GM23338 (cell line): Measurements from ENCODE around the gene SYNDIG1. TPM values are rescaled to one million over a fixed set of nuclear protein-coding genes. Genes with fewer than 3 reads are reported as not detected.

Source experiments
- ATAC-seq: fragments of 200-7000 bp; cut with Tn5 transposase; 3 replicates; pipeline ENCODE4 v1.9.1; 2020
- DNase-seq: peaks from one replicate; pipeline ENCODE4 v3.0.0-alpha.2; 2015; ENCODE audit warnings: low spot score
- H2AFZ ChIP-seq: fragments of 200-600 bp; sonication (generic); 2 replicates; pipeline ENCODE4 v1.8.0; 2016; ENCODE audit warnings: antibody characterized with exemption, mild to moderate bottlenecking, moderate library complexity
- H3F3A ChIP-seq: fragments of 200-600 bp; sonication (generic); replicated peaks from 2 replicates; pipeline ENCODE4 v1.8.0; 2017; ENCODE audit warnings: antibody characterized with exemption, mixed run types, low read depth
- H3K27ac ChIP-seq: fragments of 200-600 bp; sonication (generic); 2 replicates; pipeline ENCODE4 v1.6.1; 2016; ENCODE audit warnings: low read depth
- H3K27me3 ChIP-seq: fragments of 200-600 bp; sonication (generic); 2 replicates; pipeline ENCODE4 v1.8.0; 2016; ENCODE audit warnings: mild to moderate bottlenecking, mixed run types, moderate library complexity; ENCODE audit not compliant: insufficient read depth
- H3K36me3 ChIP-seq: fragments of 200-600 bp; sonication (generic); 2 replicates; pipeline ENCODE4 v1.8.0; 2016; ENCODE audit warnings: mild to moderate bottlenecking; ENCODE audit not compliant: insufficient read depth
- H3K4me1 ChIP-seq: fragments of 200-600 bp; sonication (generic); 2 replicates; pipeline ENCODE4 v1.8.0; 2016; ENCODE audit warnings: mild to moderate bottlenecking, moderate library complexity; ENCODE audit not compliant: insufficient read depth
- H3K4me2 ChIP-seq: fragments of 200-600 bp; sonication (generic); 2 replicates; pipeline ENCODE4 v1.7.1; 2017; ENCODE audit warnings: mixed run types
- H3K4me3 ChIP-seq: fragments of 200-600 bp; sonication (generic); 2 replicates; pipeline ENCODE4 v1.6.1; 2016; ENCODE audit warnings: mixed run types
- H3K79me2 ChIP-seq: fragments of 200-600 bp; sonication (generic); replicated peaks from 2 replicates; pipeline ENCODE4 v1.8.0; 2017; ENCODE audit warnings: mild to moderate bottlenecking; ENCODE audit not compliant: insufficient read depth
- H3K9me2 ChIP-seq: fragments of 200-600 bp; sonication (generic); 2 replicates; pipeline ENCODE4 v1.8.0; 2017; ENCODE audit not compliant: insufficient read depth
- H4K20me1 ChIP-seq: fragments of 200-600 bp; sonication (generic); replicated peaks from 2 replicates; pipeline ENCODE4 v1.8.0; 2017; ENCODE audit warnings: mild to moderate bottlenecking; ENCODE audit not compliant: insufficient read depth
- H3K27ac Mint-ChIP-seq: 2 replicates; pipeline ENCODE4 v1.8.0; 2020; ENCODE audit warnings: inconsistent platforms, mild to moderate bottlenecking, moderate library complexity, mixed read lengths
- H3K27me3 Mint-ChIP-seq: 3 replicates; pipeline ENCODE4 v1.8.0; 2022; ENCODE audit warnings: low read depth, mild to moderate bottlenecking, moderate library complexity, mixed read lengths, inconsistent platforms; ENCODE audit not compliant: insufficient read depth, poor library complexity
- H3K36me3 Mint-ChIP-seq: 3 replicates; pipeline ENCODE4 v1.8.0; 2021; ENCODE audit warnings: low read depth, mild to moderate bottlenecking, inconsistent platforms, moderate library complexity, mixed read lengths
- H3K4me1 Mint-ChIP-seq: 3 replicates; pipeline ENCODE4 v1.8.0; 2020; ENCODE audit warnings: mild to moderate bottlenecking, inconsistent platforms, mixed read lengths
- H3K4me3 Mint-ChIP-seq: 3 replicates; pipeline ENCODE4 v1.8.0; 2021; ENCODE audit warnings: moderate library complexity, mild to moderate bottlenecking, inconsistent platforms, mixed read lengths
- H3K9me3 Mint-ChIP-seq: 3 replicates; pipeline ENCODE4 v1.8.0; 2020; ENCODE audit warnings: moderate library complexity, mild to moderate bottlenecking, inconsistent platforms, mixed read lengths
- EZH2 ChIP-seq: fragments of 200-600 bp; sonication (generic); IDR thresholded peaks from one replicate; pipeline ENCODE4 v1.8.0; 2017; ENCODE audit warnings: antibody characterized with exemption, mild to moderate bottlenecking, low read depth; ENCODE audit not compliant: unreplicated experiment
- EZH2phosphoT487 ChIP-seq: fragments of 200-600 bp; sonication (generic); IDR thresholded peaks from one replicate; pipeline ENCODE4 v1.8.1; 2018; ENCODE audit warnings: antibody characterized with exemption; ENCODE audit not compliant: unreplicated experiment
- JUNB ChIP-seq: IDR thresholded peaks from one replicate; pipeline ENCODE4 v1.6.1; 2016; ENCODE audit warnings: antibody characterized with exemption; ENCODE audit not compliant: unreplicated experiment
- NANOG ChIP-seq: IDR thresholded peaks from 2 replicates; pipeline ENCODE4 v1.6.1; 2016; ENCODE audit warnings: antibody characterized with exemption, borderline replicate concordance
- POLR2AphosphoS5 ChIP-seq: IDR thresholded peaks from 2 replicates; pipeline ENCODE4 v1.6.1; 2016; ENCODE audit warnings: antibody characterized with exemption, low read depth
- STAT1 ChIP-seq: IDR thresholded peaks from one replicate; pipeline ENCODE4 v1.6.1; 2016; ENCODE audit warnings: antibody characterized with exemption; ENCODE audit not compliant: unreplicated experiment
- ZNF114 ChIP-seq: fragments of 250-450 bp; sonication (Bioruptor Pico); IDR thresholded peaks from 2 replicates; pipeline ENCODE4 v1.5.0; 2020; ENCODE audit warnings: mild to moderate bottlenecking, moderate library complexity
- ZNF331 ChIP-seq: fragments of 250-450 bp; sonication (Bioruptor Pico); IDR thresholded peaks from 2 replicates; pipeline ENCODE4 v1.5.0; 2020; ENCODE audit warnings: low read depth, mild to moderate bottlenecking, moderate library complexity
- polyA plus RNA-seq: library from polyadenylated mRNA; unstranded; fragments of >200 nt; fragmentation: Nextera tagmentation; extraction: Ambion mirVana; gene quantifications from 2 replicates; pipeline ENCODE4 v1.2.1, GENCODE V29; 2016
- total RNA-seq: library from RNA; depleted of rRNA; stranded (reverse); fragments of >200 nt; shearing (Covaris generic); gene quantifications from 2 replicates; pipeline ENCODE4 v1.2.3, GENCODE V29; 2014
- TF ChIP-seq, protein P1 (sequence below): IDR thresholded peaks from 2 replicates; pipeline ENCODE4 v1.6.1; 2016; ENCODE audit warnings: antibody characterized with exemption
- TF ChIP-seq, protein P2 (sequence below): fragments of 250-450 bp; sonication (Bioruptor Pico); IDR thresholded peaks from 2 replicates; pipeline ENCODE4 v1.5.0; 2020; ENCODE audit warnings: mild to moderate bottlenecking, moderate library complexity

SYNDIG1 gene
- total and polyA plus RNA-seq, 2 experiments from 2014 or later, result 2.8 to 4.8 TPM

DNA sequence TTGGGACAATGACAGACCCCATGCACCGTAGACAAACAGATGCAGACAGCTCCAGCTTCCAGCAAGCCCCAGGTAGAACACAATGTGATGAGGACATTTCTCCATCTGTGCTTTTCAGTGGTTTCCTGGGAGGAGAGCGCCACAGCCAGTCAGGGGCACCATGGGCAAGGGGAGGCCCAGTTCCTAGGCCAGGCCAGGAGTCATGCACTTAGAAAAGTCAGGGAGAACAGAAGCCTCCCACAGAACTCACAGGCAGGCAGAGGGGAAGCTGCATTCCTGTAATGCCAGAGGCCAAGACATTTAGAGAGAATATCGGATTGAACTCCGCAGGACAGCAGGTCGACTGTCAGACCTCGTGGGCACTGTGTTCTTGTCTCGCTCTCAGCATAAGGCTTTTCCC is 9.2 kb downstream of the SYNDIG1 start:
- no peak overlapping the region for H3K4me2 ChIP-seq
- H3K9me2 ChIP-seq, result no peaks in the 10 kb centered on the region
- no peaks in the 10 kb centered on the region for H3K9me3 Mint-ChIP-seq
- H3K36me3 ChIP-seq, result no peaks in the 10 kb centered on the region
- H4K20me1 ChIP-seq, result 0 out of 2 replicates have a peak, but pooled peaks cover 12% of the 10 kb centered on the region
- H3K4me1 Mint-ChIP-seq, result peaks cover 24% of the 10 kb centered on the region
- no peaks in the 10 kb centered on the region for H3F3A ChIP-seq
- peaks cover 6% of the 10 kb centered on the region for H3K27me3 ChIP-seq
- H3K27ac Mint-ChIP-seq, result no peak overlapping the region
- peaks cover 11% of the 10 kb centered on the region for H3K27me3 Mint-ChIP-seq
- DNase-seq (peak; percentile 42), ATAC-seq (peak; percentile 69)
- peaks cover 9% of the 10 kb centered on the region; the same call in 1 of the 2 replicates for H3K4me1 ChIP-seq
- TF ChIP-seq NANOG (no peak), JUNB (no peak), POLR2AphosphoS5 (no peak), ZNF331 (CRISPR knock-in tag) (no peak), EZH2phosphoT487 (no peak), ZNF114 (CRISPR knock-in tag) (no peak), EZH2 (no peak), STAT1 (no peak)
- TF ChIP-seq, protein P1, sequence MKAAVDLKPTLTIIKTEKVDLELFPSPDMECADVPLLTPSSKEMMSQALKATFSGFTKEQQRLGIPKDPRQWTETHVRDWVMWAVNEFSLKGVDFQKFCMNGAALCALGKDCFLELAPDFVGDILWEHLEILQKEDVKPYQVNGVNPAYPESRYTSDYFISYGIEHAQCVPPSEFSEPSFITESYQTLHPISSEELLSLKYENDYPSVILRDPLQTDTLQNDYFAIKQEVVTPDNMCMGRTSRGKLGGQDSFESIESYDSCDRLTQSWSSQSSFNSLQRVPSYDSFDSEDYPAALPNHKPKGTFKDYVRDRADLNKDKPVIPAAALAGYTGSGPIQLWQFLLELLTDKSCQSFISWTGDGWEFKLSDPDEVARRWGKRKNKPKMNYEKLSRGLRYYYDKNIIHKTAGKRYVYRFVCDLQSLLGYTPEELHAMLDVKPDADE, result no peak
- no peak overlapping the region for H3K4me3 Mint-ChIP-seq
- 0 out of 3 replicates have a peak, but pooled peaks cover 6% of the 10 kb centered on the region for H3K36me3 Mint-ChIP-seq
- H3K27ac ChIP-seq, result no peak overlapping the region
- no peak overlapping the region for H3K4me3 ChIP-seq
- H2AFZ ChIP-seq, result no peak overlapping the region
- H3K79me2 ChIP-seq, result peaks cover 58% of the 10 kb centered on the region

DNA sequence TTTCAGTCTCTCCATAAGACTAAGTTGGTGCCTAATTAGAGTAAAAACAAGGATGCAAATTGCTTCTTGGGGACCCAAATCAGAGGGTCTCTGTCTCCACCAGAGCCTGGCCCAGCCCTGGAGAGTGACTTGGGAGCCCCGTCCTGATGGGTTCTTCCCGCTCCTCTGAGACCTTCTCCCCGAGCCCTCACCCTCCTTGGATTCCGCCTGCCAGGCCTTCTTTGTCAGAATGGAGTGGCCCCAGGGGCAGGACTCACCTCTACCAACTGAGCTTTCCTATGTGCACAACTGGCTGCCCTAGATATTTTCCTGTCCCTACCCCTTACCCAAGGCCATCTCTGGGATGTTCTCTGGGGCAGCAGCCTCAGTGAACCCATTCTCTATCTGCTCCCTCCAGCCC is 9.7 kb downstream of the SYNDIG1 start:
- peaks cover 58% of the 10 kb centered on the region for H3K79me2 ChIP-seq
- DNase-seq, result no peak
- TF ChIP-seq, protein P2, sequence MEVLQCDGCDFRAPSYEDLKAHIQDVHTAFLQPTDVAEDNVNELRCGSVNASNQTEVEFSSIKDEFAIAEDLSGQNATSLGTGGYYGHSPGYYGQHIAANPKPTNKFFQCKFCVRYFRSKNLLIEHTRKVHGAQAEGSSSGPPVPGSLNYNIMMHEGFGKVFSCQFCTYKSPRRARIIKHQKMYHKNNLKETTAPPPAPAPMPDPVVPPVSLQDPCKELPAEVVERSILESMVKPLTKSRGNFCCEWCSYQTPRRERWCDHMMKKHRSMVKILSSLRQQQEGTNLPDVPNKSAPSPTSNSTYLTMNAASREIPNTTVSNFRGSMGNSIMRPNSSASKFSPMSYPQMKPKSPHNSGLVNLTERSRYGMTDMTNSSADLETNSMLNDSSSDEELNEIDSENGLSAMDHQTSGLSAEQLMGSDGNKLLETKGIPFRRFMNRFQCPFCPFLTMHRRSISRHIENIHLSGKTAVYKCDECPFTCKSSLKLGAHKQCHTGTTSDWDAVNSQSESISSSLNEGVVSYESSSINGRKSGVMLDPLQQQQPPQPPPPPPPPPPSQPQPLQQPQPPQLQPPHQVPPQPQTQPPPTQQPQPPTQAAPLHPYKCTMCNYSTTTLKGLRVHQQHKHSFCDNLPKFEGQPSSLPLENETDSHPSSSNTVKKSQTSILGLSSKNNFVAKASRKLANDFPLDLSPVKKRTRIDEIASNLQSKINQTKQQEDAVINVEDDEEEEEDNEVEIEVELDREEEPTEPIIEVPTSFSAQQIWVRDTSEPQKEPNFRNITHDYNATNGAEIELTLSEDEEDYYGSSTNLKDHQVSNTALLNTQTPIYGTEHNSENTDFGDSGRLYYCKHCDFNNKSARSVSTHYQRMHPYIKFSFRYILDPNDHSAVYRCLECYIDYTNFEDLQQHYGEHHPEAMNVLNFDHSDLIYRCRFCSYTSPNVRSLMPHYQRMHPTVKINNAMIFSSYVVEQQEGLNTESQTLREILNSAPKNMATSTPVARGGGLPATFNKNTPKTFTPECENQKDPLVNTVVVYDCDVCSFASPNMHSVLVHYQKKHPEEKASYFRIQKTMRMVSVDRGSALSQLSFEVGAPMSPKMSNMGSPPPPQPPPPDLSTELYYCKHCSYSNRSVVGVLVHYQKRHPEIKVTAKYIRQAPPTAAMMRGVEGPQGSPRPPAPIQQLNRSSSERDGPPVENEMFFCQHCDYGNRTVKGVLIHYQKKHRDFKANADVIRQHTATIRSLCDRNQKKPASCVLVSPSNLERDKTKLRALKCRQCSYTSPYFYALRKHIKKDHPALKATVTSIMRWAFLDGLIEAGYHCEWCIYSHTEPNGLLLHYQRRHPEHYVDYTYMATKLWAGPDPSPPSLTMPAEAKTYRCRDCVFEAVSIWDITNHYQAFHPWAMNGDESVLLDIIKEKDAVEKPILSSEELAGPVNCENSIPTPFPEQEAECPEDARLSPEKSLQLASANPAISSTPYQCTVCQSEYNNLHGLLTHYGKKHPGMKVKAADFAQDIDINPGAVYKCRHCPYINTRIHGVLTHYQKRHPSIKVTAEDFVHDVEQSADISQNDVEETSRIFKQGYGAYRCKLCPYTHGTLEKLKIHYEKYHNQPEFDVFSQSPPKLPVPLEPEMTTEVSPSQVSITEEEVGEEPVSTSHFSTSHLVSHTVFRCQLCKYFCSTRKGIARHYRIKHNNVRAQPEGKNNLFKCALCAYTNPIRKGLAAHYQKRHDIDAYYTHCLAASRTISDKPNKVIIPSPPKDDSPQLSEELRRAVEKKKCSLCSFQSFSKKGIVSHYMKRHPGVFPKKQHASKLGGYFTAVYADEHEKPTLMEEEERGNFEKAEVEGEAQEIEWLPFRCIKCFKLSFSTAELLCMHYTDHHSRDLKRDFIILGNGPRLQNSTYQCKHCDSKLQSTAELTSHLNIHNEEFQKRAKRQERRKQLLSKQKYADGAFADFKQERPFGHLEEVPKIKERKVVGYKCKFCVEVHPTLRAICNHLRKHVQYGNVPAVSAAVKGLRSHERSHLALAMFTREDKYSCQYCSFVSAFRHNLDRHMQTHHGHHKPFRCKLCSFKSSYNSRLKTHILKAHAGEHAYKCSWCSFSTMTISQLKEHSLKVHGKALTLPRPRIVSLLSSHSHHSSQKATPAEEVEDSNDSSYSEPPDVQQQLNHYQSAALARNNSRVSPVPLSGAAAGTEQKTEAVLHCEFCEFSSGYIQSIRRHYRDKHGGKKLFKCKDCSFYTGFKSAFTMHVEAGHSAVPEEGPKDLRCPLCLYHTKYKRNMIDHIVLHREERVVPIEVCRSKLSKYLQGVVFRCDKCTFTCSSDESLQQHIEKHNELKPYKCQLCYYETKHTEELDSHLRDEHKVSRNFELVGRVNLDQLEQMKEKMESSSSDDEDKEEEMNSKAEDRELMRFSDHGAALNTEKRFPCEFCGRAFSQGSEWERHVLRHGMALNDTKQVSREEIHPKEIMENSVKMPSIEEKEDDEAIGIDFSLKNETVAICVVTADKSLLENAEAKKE, result no peak
- TF ChIP-seq ZNF331 (CRISPR knock-in tag) (no peak), ZNF114 (CRISPR knock-in tag) (no peak), POLR2AphosphoS5 (no peak), STAT1 (no peak), JUNB (no peak)
- TF ChIP-seq, protein P1, result no peak

More for the DNA sequence above, 9.7 kb downstream of the SYNDIG1 start:
- 0 out of 3 replicates have a peak, but pooled peaks cover 6% of the 10 kb centered on the region for H3K36me3 Mint-ChIP-seq
- H3K9me3 Mint-ChIP-seq, result no peaks in the 10 kb centered on the region
- Histone ChIP-seq H2AFZ (no peak overlapping the region), H3K4me1 (peaks cover 9% of the 10 kb centered on the region; the same call in 1 of the 2 replicates), H3K9me2 (no peaks in the 10 kb centered on the region), H4K20me1 (0 out of 2 replicates have a peak, but pooled peaks cover 12% of the 10 kb centered on the region), H3K4me3 (no peak overlapping the region), H3K27ac (no peak overlapping the region), H3K27me3 (0 out of 2 replicates have a peak, but pooled peaks cover under 1% of the 10 kb centered on the region), H3F3A (no peaks in the 10 kb centered on the region), H3K4me2 (no peak overlapping the region), H3K36me3 (no peaks in the 10 kb centered on the region)
- no peak overlapping the region for H3K4me3 Mint-ChIP-seq
- peaks cover 11% of the 10 kb centered on the region for H3K27me3 Mint-ChIP-seq
- H3K4me1 Mint-ChIP-seq, result peaks cover 28% of the 10 kb centered on the region
- ATAC-seq, result no peak
- no peak overlapping the region for H3K27ac Mint-ChIP-seq
